Astrocyte of the cerebellum (primary cell): ENCODE data around the gene TAL1.

ENCODE experiments used
- DNase-seq: peaks from one replicate; pipeline ENCODE4 v3.0.0-alpha.2; 2011; ENCODE audit warnings: low read depth
- H3K4me3 ChIP-seq: 2 replicates; pipeline ENCODE4 v1.5.1; 2011; ENCODE audit warnings: mild to moderate bottlenecking, low read depth, low read length, moderate library complexity
- CTCF ChIP-seq: IDR thresholded peaks from 2 replicates; pipeline ENCODE4 v1.5.1; 2012; ENCODE audit warnings: low read length, low read depth, moderate library complexity, mild to moderate bottlenecking; ENCODE audit errors: missing control alignments
- in situ Hi-C: cut with HindIII; loops from 2 replicates; pipeline ENCODE4 v1.10.0; 2017; ENCODE audit warnings: low sequenced_read_pairs

The TAL1 gene

GRCh38 chr1:47213230-47213963, 18.6 kb downstream of the TAL1 start:
- H3K4me3 ChIP-seq, result no peak overlapping the region
- in situ Hi-C loops, result no loop called here
- no peak for DNase-seq
- no peak for TF ChIP-seq CTCF

GRCh38 chr1:47212636-47213229, 19.3 kb downstream of the TAL1 start:
- no peak for DNase-seq
- in situ Hi-C loops, result no loop called here
- H3K4me3 ChIP-seq, result no peak overlapping the region
- no peak for TF ChIP-seq CTCF

- in situ Hi-C loops, result no loop called here
- DNase-seq, result no peak
- TF ChIP-seq CTCF, result no peak
Measured at GRCh38 chr1:47211796-47212269, 20.2 kb downstream of the TAL1 start.

GRCh38 chr1:47210666-47211065, 21.4 kb downstream of the TAL1 start:
- no peak for TF ChIP-seq CTCF
- in situ Hi-C loops, result no loop called here
- H3K4me3 ChIP-seq, result no peak overlapping the region
- DNase-seq, result no peak

More at GRCh38 chr1:47211796-47212269, 20.2 kb downstream of the TAL1 start:
- no peak overlapping the region for H3K4me3 ChIP-seq

GRCh38 chr1:47209725-47210325, 22.2 kb downstream of the TAL1 start:
- no peak for TF ChIP-seq CTCF
- in situ Hi-C loops, result no loop called here
- H3K4me3 ChIP-seq, result no peak overlapping the region
- no peak for DNase-seq

- in situ Hi-C loops, result no loop called here
- TF ChIP-seq CTCF, result no peak
- H3K4me3 ChIP-seq, result no peak overlapping the region
- no peak for DNase-seq
Measured at GRCh38 chr1:47209091-47209490, 22.9 kb downstream of the TAL1 start.
